Calu3 (cell line): Measurements from ENCODE around the gene IFITM10. TPM values are rescaled to one million over a fixed set of nuclear protein-coding genes. Genes with fewer than 3 reads are reported as not detected.

Experiments
- BruUV-seq: library from RNA; stranded (reverse); fragments of 400-500 nt; replicated peaks from 2 replicates; lab custom pipeline; 2021; lab: Mats Ljungman, UMichigan
- CTCF ChIA-PET: fragments of 300-600 bp; sonication (Branson Sonifier 250); formaldehyde crosslinking; loops from one replicate; lab custom pipeline; 2022; ENCODE audit warnings: antibody characterized with exemption; lab: Charles Lee
- DNase-seq: peaks from one replicate; pipeline ENCODE4 v3.0.0; 2022
- H3K27ac Mint-ChIP-seq: one replicate; pipeline ENCODE4 v1.8.0; 2022; ENCODE audit warnings: mixed read lengths; ENCODE audit not compliant: unreplicated experiment
- H3K27me3 Mint-ChIP-seq: one replicate; pipeline ENCODE4 v1.8.0; 2022; ENCODE audit warnings: mixed read lengths; ENCODE audit not compliant: unreplicated experiment
- H3K36me3 Mint-ChIP-seq: one replicate; pipeline ENCODE4 v1.8.0; 2022; ENCODE audit warnings: mild to moderate bottlenecking, moderate library complexity, mixed read lengths; ENCODE audit not compliant: insufficient read depth, unreplicated experiment
- H3K4me1 Mint-ChIP-seq: one replicate; pipeline ENCODE4 v1.8.0; 2022; ENCODE audit warnings: mild to moderate bottlenecking, low read depth, mixed read lengths; ENCODE audit not compliant: unreplicated experiment
- H3K4me3 Mint-ChIP-seq: one replicate; pipeline ENCODE4 v1.8.0; 2022; ENCODE audit warnings: mild to moderate bottlenecking, low read depth, moderate library complexity, mixed read lengths; ENCODE audit not compliant: unreplicated experiment
- H3K9me3 Mint-ChIP-seq: one replicate; pipeline ENCODE4 v1.8.0; 2022; ENCODE audit warnings: low read depth, mixed read lengths; ENCODE audit not compliant: unreplicated experiment
- CTCF ChIP-seq: fragments of 200-600 bp; IDR thresholded peaks from one replicate; pipeline ENCODE4 v1.8.0; 2022; ENCODE audit warnings: antibody characterized with exemption; ENCODE audit not compliant: unreplicated experiment
- intact Hi-C: fragments of 100-400 bp; cut with micrococcal nuclease; formaldehyde crosslinking; loops from one replicate; pipeline ENCODE4 v1.10.0; 2022; ENCODE audit not compliant: unreplicated experiment
- total RNA-seq: library from RNA; stranded (reverse); gene quantifications from 2 replicates; pipeline ENCODE4 v1.2.3, GENCODE V29; 2022

IFITM10 gene
- total RNA-seq, 1 experiment from 2014 or later, result 3.3 TPM

GRCh38 chr11:1746956-1747752 is 3.2 kb downstream of the IFITM10 start:
- peaks cover 40% of the 10 kb centered on the region for H3K36me3 Mint-ChIP-seq
- no peaks in the 10 kb centered on the region for H3K27me3 Mint-ChIP-seq
- no TSS peak for BruUV-seq
- H3K9me3 Mint-ChIP-seq, result no peaks in the 10 kb centered on the region
- no peak overlapping the region for H3K27ac Mint-ChIP-seq
- TF ChIP-seq CTCF, result no peak
- no peak overlapping the region for H3K4me3 Mint-ChIP-seq
- H3K4me1 Mint-ChIP-seq, result no peaks in the 10 kb centered on the region
- intact Hi-C loops, result no loop called here
- DNase-seq, result no peak
- CTCF ChIA-PET, result no interaction called here

- no peaks in the 10 kb centered on the region for H3K9me3 Mint-ChIP-seq
- H3K4me1 Mint-ChIP-seq, result no peaks in the 10 kb centered on the region
- H3K27ac Mint-ChIP-seq, result peak overlapping the region; percentile 49
- no peak for TF ChIP-seq CTCF
- no peaks in the 10 kb centered on the region for H3K27me3 Mint-ChIP-seq
- no peak overlapping the region for H3K4me3 Mint-ChIP-seq
- intact Hi-C loops, result no loop called here
- H3K36me3 Mint-ChIP-seq, result peaks cover 35% of the 10 kb centered on the region
- BruUV-seq, result no TSS peak
- CTCF ChIA-PET, result no interaction called here
- no peak for DNase-seq
Observed at GRCh38 chr11:1746511-1746931, 3.9 kb downstream of the IFITM10 start.

- CTCF ChIA-PET, result no interaction called here
- Mint-ChIP-seq H3K4me1 (no peaks in the 10 kb centered on the region), H3K4me3 (no peak overlapping the region), H3K36me3 (peaks cover 28% of the 10 kb centered on the region), H3K9me3 (no peaks in the 10 kb centered on the region), H3K27ac (peak overlapping the region; percentile 49), H3K27me3 (no peaks in the 10 kb centered on the region)
- BruUV-seq, result no TSS peak
- intact Hi-C loops, result no loop called here
- DNase-seq, result no peak
- TF ChIP-seq CTCF, result no peak
Observed at GRCh38 chr11:1745701-1746320, 4.6 kb downstream of the IFITM10 start.

- no peak overlapping the region for H3K4me3 Mint-ChIP-seq
- intact Hi-C loops, result no loop called here
- no peak for DNase-seq
- CTCF ChIA-PET, result interaction anchor here (0.8 kb wide), 1 partner anchor 16 kb away, joined by 3 read pairs; no protein-coding TSS in a partner anchor
- H3K36me3 Mint-ChIP-seq, result peaks cover 21% of the 10 kb centered on the region
- no TSS peak for BruUV-seq
- H3K4me1 Mint-ChIP-seq, result no peaks in the 10 kb centered on the region
- H3K27ac Mint-ChIP-seq, result no peak overlapping the region
- no peak for TF ChIP-seq CTCF
- no peaks in the 10 kb centered on the region for H3K9me3 Mint-ChIP-seq
- no peaks in the 10 kb centered on the region for H3K27me3 Mint-ChIP-seq
Observed at GRCh38 chr11:1744891-1745700, 5.3 kb downstream of the IFITM10 start.
